ENCODE results near the gene MT1G.
"Not testable (repeated sequence)": the region's sequence is repeated elsewhere in the genome, so short reads cannot be mapped to it uniquely, and the experiment has no call there.

The MT1G gene

GRCh38 chr16:56667581-56668571 is at the start of gene MT1G:
Gene MT1G (minus strand): TSS chr16:56668065. CDS start chr16:56667993, 72 bp downstream.
- no peak for DNase-seq (ENCODE audit: low spot score)

DNA sequence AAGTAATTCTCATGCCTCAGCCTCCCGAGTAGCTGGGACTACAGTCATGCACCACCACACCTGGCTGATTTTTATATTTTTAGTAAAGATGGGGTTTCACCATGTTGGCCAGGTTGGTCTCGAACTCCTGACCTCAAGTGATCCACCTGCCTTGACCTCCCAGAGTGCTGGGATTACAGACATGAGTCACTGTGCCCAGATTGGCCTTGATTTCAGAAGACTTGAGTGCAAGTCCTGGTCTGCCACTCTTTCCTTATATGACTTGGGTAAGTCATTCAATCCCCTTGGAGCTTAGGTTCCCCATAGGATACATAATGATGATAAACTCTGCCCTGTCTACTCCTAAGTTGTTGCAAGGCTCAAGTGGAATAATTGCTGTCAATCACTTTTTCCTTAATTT is 49.7 kb upstream of the MT1G start:
- DNase-seq (ENCODE audit: low spot score), result not testable (repeated sequence)

DNA sequence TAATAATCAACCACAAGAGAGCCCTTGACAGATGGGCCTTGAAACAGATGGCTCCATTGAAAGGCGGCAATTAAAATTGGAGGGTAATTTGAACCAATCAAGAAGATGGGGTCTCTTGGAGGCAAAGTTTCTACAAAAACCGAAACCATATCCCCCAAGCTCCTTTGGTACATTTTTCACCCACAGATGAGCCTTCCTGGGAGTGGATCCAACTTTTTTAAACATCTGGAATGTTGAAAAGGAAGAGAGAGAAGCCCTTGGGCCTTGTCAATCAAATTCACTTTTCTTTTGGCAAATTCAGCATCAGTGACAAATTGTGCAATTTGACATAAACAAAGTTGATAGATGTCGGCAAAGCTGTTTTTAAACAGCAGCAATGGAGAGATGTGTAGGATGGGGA is 48.9 kb upstream of the MT1G start:
- no peak for DNase-seq (ENCODE audit: low spot score)

- DNase-seq (ENCODE audit: low spot score), result no peak
Measured at GRCh38 chr16:56715126-56715525, 47.3 kb upstream of the MT1G start.

GRCh38 chr16:56713794-56714193 is 45.9 kb upstream of the MT1G start:
- DNase-seq (ENCODE audit: low spot score), result no peak

- DNase-seq (ENCODE audit: low spot score), result no peak
Measured at GRCh38 chr16:56711862-56712261, 44.0 kb upstream of the MT1G start.

DNA sequence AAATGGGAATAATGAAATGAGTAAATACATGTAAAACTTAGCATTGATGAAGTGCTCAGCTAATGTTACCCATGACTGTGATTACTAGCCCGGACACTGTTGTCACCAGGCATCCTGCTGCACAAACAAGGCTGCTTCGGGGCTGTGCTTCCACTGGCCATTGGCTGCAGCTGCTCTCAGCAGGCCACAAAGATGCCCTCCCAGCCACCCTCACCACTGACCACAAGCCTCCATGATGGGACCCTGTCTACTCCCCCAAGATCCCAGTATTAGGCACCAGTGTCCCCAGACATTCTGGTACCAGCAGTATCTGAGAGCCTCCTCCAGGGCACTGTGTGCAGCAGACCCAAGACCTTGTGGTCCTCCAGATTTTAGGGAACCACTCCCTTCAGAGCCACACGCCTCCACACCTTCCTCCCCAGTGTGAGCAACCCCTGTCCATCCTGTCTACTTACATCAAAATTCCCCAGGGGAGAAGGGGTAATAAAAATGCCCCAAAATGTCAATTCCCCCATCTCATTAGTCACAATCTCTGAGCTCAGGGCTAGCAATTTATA is 42.4 kb upstream of the MT1G start:
- DNase-seq (ENCODE audit: low spot score), result no peak

DNA sequence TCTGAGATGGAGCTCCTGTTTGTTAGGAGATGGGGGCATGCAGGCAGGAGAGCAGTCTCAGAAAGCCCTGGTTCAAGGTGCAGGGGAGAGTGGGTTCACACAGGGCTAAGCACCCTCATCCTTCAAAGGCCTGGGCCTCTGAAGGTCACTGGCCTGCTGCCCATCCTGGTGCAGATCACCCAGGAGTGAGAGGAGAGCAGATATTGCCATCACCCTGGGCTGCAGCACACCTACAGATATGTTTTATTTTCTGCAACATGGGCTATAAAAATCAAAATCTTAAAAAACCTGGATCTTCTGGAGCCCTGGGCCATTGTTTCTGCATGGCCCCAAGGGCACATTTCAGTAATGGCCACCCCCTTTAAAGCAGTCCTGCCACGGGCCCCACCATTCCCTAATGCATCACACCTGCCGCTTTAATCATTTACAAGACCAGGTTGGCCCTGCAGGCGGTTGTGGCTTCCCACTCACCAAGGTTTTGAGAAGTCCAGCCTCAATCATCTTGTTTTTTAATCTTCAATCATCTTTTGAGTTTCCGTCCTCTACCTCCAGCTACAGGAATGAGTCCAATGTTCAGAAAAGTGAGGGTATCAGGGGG is 41.7 kb upstream of the MT1G start:
- DNase-seq (ENCODE audit: low spot score), result no peak

- no peak for DNase-seq (ENCODE audit: low spot score)
Measured at GRCh38 chr16:56708525-56709442, 40.9 kb upstream of the MT1G start.

DNA sequence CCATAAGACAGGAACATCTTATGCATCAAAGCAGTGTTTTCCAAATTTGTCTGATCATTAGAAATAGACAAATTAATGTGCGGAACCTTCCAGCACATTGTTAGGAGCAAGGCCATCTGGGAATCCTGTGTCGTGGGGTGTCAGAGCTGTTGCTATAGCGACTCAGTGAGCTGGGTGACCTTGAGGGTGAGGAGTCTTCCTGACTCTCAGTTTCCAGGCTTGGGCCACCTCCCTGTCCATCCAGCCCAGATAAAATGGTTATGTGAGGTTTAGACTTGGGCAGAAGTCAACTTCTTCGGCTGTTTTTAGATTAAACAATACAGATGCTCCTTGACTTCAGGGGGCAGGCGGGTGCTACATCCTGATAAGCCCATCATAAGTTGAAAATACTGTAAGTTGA is 35.0 kb upstream of the MT1G start:
- no peak for DNase-seq (ENCODE audit: low spot score)

DNA sequence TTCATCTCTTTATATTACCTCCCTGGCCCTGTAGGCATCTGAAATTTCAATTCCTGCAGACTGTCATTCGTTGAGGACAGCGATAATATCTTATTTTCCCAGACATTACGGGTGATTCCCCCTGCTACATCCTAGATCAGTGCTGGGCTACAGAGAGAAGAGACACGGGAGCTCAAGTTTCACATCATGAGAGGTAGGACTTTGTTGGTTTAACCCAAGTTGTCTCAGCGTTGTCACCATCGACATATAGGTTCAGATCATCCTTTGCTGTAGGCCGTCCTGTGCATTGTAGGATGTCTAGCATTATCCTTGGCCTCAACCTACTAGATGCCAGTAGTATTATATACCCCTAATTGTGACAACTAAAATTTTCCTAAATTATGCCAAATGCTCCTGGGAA is 33.7 kb upstream of the MT1G start:
- no peak for DNase-seq (ENCODE audit: low spot score)

DNA sequence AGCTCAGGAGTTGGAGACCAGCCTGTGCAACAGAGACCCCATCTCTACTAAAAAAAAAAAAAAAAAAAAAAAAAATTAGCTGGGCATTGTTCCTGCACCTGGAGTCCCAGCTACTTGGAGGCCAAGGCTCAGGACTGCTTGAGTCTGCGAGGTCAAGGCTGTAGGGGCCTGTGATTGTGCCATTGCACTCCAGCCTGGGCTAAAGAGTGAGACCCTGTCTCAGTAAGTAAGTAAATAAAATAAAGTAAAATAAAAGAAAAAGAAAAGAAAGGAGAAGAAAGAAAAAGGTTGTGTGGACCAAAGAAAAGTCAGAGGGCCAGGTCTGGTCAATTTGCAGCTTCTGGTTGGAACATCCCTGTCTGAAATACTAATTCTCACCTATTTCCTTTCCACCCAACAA is 32.8 kb upstream of the MT1G start:
- DNase-seq (ENCODE audit: low spot score), result no peak

DNA sequence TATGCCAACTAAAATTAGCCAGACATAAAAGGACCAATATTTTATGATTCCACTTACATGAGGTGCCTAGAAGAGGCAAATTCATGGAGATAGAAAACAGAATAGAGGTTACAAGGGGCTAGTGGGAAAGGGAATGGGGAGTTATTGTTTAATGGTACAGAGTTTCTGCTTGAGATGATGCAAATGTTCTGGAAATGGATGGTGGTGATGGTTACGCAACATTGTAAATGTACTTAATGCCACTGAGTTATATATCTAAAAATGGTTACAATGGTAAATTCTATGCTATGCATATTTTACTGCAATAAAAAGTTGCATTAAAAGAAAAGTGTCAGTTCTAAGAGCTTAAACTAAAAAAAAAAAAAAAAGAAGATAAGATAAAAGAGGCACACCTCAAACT is 32.3 kb upstream of the MT1G start:
- DNase-seq (ENCODE audit: low spot score), result no peak

GRCh38 chr16:56697456-56698155 is 29.7 kb upstream of the MT1G start:
- DNase-seq (ENCODE audit: low spot score), result no peak

- no peak for DNase-seq (ENCODE audit: low spot score)
Measured at GRCh38 chr16:56695246-56695645, 27.4 kb upstream of the MT1G start.

DNA sequence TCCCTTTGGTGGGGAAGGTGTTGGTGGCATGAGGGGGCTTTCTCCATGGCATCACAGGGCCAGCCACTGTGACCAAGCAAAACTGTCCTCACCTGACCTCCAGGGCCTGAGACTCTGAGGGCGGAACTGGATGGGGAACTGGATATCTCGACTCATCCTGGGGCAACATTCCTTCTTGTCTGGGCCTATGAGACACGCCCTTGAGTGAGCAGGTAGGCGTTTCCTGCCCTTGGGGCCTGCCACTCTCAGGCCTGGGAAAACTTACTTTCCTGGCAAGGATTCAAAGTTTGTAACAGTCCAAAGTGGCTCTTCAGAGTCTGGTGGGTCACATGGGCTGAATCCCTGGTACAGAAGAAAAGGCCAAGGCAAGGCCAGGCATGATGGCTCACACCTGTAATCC is 24.0 kb upstream of the MT1G start:
- no peak for DNase-seq (ENCODE audit: low spot score)

DNA sequence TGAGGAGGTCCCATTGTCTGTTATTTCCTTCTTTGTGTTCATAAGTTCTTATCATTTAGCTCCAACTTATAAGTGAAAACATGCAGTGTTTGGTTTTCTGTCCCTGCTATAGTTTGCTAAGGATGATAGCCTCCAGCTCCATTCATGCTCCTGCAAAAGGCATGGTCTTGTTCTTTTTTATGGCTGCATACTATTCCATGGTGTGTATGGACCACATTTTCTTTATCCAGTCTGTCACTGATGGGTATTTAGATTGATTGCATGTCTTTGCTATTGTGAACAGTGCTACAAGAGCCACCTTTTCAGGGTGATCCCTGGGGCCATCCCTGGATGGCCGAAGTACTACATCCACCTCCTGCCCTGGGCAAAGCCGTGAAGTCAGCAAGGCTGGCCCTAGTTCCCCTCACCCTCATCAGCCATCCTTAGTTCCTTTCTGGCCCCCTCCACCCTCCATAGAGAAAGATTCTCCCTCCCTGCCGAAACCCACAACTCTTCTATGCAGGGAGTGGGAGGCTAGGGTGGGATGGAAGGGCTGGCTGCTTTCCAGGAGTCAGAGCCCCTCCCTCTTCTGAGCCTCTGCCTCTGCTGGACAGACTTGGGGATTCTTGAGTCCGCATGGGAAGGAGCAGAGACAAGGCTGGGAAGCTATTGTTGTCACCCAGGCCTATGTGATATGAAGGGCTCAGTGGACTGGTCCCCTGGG is 22.7 kb upstream of the MT1G start:
- no peak for DNase-seq (ENCODE audit: low spot score)

GRCh38 chr16:56689171-56689570 is 21.3 kb upstream of the MT1G start:
- DNase-seq (ENCODE audit: low spot score), result no peak

GRCh38 chr16:56688762-56689161 is 20.9 kb upstream of the MT1G start:
- DNase-seq (ENCODE audit: low spot score), result no peak

DNA sequence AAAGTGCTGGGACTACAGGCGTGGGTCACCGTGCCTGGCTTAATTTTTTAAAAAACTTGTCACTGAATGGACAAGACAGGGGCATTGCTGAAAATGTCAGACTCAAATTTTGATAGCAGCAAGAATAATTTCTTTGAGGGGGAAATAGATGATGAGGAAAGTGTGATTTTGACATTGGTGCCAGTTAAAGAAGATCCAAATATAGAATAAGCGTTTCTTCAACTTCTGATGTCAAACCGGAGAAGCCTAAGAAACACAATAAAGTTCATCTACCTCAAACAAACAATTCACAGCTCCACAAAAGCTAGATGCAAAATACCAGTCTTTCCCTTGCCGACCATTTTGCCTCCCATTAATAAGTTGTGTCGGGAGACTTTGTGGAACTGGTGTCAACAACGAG is 18.9 kb upstream of the MT1G start:
- no peak for DNase-seq (ENCODE audit: low spot score)
